HepG2 (cell line): ENCODE measurements around the gene PRKAR1A. TPM values are rescaled to one million over a fixed set of nuclear protein-coding genes. Genes with fewer than 3 reads are reported as not detected.

Source experiments
- ATAC-seq: fragments of 200-7000 bp; cut with Tn5 transposase; 3 replicates; pipeline ENCODE4 v1.9.1; 2020; ENCODE audit warnings: mild to moderate bottlenecking, moderate library complexity
- BruUV-seq: library from RNA; stranded (reverse); fragments of 400-500 nt; replicated peaks from 2 replicates; lab custom pipeline; 2021; lab: Mats Ljungman, UMichigan
- CTCF ChIA-PET: fragments of 300-600 bp; formaldehyde crosslinking; extraction: SDS; loops from one replicate; lab custom pipeline; 2021; ENCODE audit warnings: low total read pairs, inconsistent platforms, low intra/inter-chr PET ratio; lab: Yijun Ruan, JAX
- POLR2A ChIA-PET: fragments of 350-600 bp; sonication (Branson Sonifier 250); formaldehyde crosslinking; loops from one replicate; lab custom pipeline; 2020; ENCODE audit warnings: antibody characterized with exemption, inconsistent platforms; lab: Yijun Ruan, JAX
- DNase-seq: peaks from one replicate; pipeline ENCODE4 v3.0.0-alpha.2; 2015; ENCODE audit warnings: low spot score
- FAIRE-seq: peaks from 3 replicates; lab custom pipeline; 2011; peaks lifted over from hg19 to GRCh38; lab: Jason Lieb, UNC
- H2AFZ ChIP-seq: one replicate; pipeline ENCODE4 v1.6.1; 2011; ENCODE audit warnings: low read length, inconsistent platforms
- H3K27ac ChIP-seq: fragments of 300-600 bp; 3 replicates; pipeline ENCODE4 v1.8.0; 2011; ENCODE audit warnings: mixed run types, mild to moderate bottlenecking, mixed read lengths, low read length, inconsistent platforms; ENCODE audit not compliant: insufficient read depth; ENCODE audit errors: extremely low read length
- H3K27me3 ChIP-seq, 2 experiments: fragments of 200-600 bp in 1 of 2; 2 replicates in 1 of 2; 3 replicates in 1 of 2; pipeline versions ENCODE4 v1.6.0 to v1.8.0; 2011; ENCODE audit warnings: low read length in 2 of 2, mild to moderate bottlenecking in 2 of 2, moderate library complexity in 2 of 2, inconsistent platforms in 1 of 2; ENCODE audit not compliant: insufficient read depth in 2 of 2, control insufficient read depth in 1 of 2
- H3K36me3 ChIP-seq, 2 experiments: fragments of 200-600 bp in 1 of 2; replicated peaks in 1 of 2; 2 replicates in 1 of 2; 3 replicates in 1 of 2; pipeline versions ENCODE4 v1.5.1 to v1.8.0; 2011; ENCODE audit warnings: low read length in 2 of 2, inconsistent platforms in 1 of 2; ENCODE audit not compliant: insufficient read depth in 2 of 2, control insufficient read depth in 1 of 2
- H3K4me1 ChIP-seq: 2 replicates; pipeline ENCODE4 v1.5.1; 2012; ENCODE audit warnings: low read length, inconsistent platforms; ENCODE audit not compliant: insufficient read depth
- H3K4me2 ChIP-seq: 2 replicates; pipeline ENCODE4 v1.6.0; 2011; ENCODE audit warnings: low read depth, low read length, inconsistent platforms
- H3K4me3 ChIP-seq, 3 experiments: fragments of 200-600 bp in 1 of 3; sonication (generic), shearing (Covaris generic) in 1 of 3; replicated peaks in 1 of 3; 2 replicates each; pipeline ENCODE4 v1.5.1; 2011 to 2016; ENCODE audit warnings: low read length in 3 of 3, inconsistent platforms in 2 of 3, low read depth in 2 of 3, mild to moderate bottlenecking in 2 of 3, control low read depth in 1 of 3, mixed read lengths in 1 of 3; ENCODE audit not compliant: insufficient read depth in 1 of 3
- H3K79me2 ChIP-seq: one replicate; pipeline ENCODE4 v1.6.1; 2011; ENCODE audit warnings: low read length, inconsistent platforms; ENCODE audit not compliant: insufficient read depth
- H3K9ac ChIP-seq: 2 replicates; pipeline ENCODE4 v1.6.0; 2011; ENCODE audit warnings: mild to moderate bottlenecking, low read depth, low read length, inconsistent platforms; ENCODE audit not compliant: insufficient read depth
- H3K9me3 ChIP-seq: 2 replicates; pipeline ENCODE4 v1.5.1; 2012; ENCODE audit warnings: mild to moderate bottlenecking, low read length
- H4K20me1 ChIP-seq: 2 replicates; pipeline ENCODE4 v1.6.0; 2011; ENCODE audit warnings: inconsistent platforms, mild to moderate bottlenecking, low read length, moderate library complexity; ENCODE audit not compliant: insufficient read depth
- CENPX ChIP-seq: sonication (generic); formaldehyde crosslinking; IDR thresholded peaks from 2 replicates; pipeline ENCODE4 v1.9.0; 2021; ENCODE audit warnings: mild to moderate bottlenecking, missing genetic modification reagents, moderate library complexity
- FOXP1 ChIP-seq, 2 experiments: fragments of 450-650 bp in 1 of 2; IDR thresholded peaks; 2 replicates each; pipeline ENCODE4 v1.6.1; 2017 to 2018; ENCODE audit warnings: antibody characterized with exemption in 1 of 2
- HDAC6 ChIP-seq: fragments of 200-600 bp; sonication (generic); IDR thresholded peaks from 2 replicates; pipeline ENCODE4 v1.7.0; 2017; ENCODE audit warnings: mild to moderate bottlenecking, antibody characterized with exemption, low read length, low read depth
- MED1 ChIP-seq: sonication (generic); formaldehyde crosslinking; IDR thresholded peaks from 2 replicates; pipeline ENCODE4 v1.4.0; 2020; ENCODE audit warnings: missing genetic modification reagents
- NCOA2 ChIP-seq: sonication (generic); formaldehyde crosslinking; IDR thresholded peaks from 2 replicates; pipeline ENCODE4 v1.8.0; 2022; ENCODE audit warnings: inconsistent platforms
- NFE2 ChIP-seq: sonication (generic); formaldehyde crosslinking; IDR thresholded peaks from 2 replicates; pipeline ENCODE4 v1.4.0; 2020; ENCODE audit warnings: missing genetic modification reagents
- ONECUT2 ChIP-seq: sonication (generic); formaldehyde crosslinking; IDR thresholded peaks from 2 replicates; pipeline ENCODE4 v1.4.0; 2020; ENCODE audit warnings: missing genetic modification reagents
- PHB2 ChIP-seq: fragments of 450-650 bp; IDR thresholded peaks from 2 replicates; pipeline ENCODE4 v1.6.1; 2018; ENCODE audit not compliant: partially characterized antibody
- SAP130 ChIP-seq: IDR thresholded peaks from 2 replicates; pipeline ENCODE4 v1.6.1; 2016; ENCODE audit warnings: low read depth
- whole genome bisulfite sequencing: methylation state at CpG from one replicate; pipeline ENCODE4 v1.1.6; 2017; ENCODE audit warnings: low lambda C conversion rate; 5-methylcytosine and 5-hydroxymethylcytosine counted together
- in situ Hi-C: cut with HindIII; loops from 2 replicates; pipeline ENCODE4 v1.10.0; 2017; ENCODE audit warnings: low pct_unique_long_range_greater_than_20kb; ENCODE audit not compliant: extremely low pct_ligation_motif_present
- intact Hi-C: fragments of 100-400 bp; cut with micrococcal nuclease; formaldehyde crosslinking; loops from one replicate; pipeline ENCODE4 v1.10.0; 2022; ENCODE audit not compliant: unreplicated experiment
- polyA plus RNA-seq, 8 experiments: library from polyadenylated mRNA; depleted of rRNA in 3 of 8; stranded (reverse) in 7 of 8; unstranded in 1 of 8; fragments of >200 nt; fragmentation: Illumina TruSeq in 4 of 8; extraction: Trizol in 4 of 8; gene quantifications; 2 replicates each; pipeline versions ENCODE4 v1.2.1 to v1.2.3, GENCODE V29; 2011 to 2016; ENCODE audit warnings: low read depth in 4 of 8, missing spikeins in 1 of 8, mixed read lengths in 1 of 8; ENCODE audit not compliant: insufficient read depth in 1 of 8
- total RNA-seq, 5 experiments: library from RNA; depleted of rRNA; stranded (reverse); fragments of >200 nt; fragmentation: Illumina TruSeq; extraction: Trizol; gene quantifications; 2 replicates each; pipeline ENCODE4 v1.2.3, GENCODE V29; 2016; ENCODE audit warnings: low read depth in 1 of 5
- TF ChIP-seq, protein P1 (sequence below): sonication (generic); formaldehyde crosslinking; IDR thresholded peaks from 2 replicates; pipeline ENCODE4 v1.8.0; 2022; ENCODE audit warnings: mild to moderate bottlenecking, missing genetic modification reagents; ENCODE audit not compliant: insufficient replicate concordance
- TF ChIP-seq, protein P2 (sequence below): sonication (generic); formaldehyde crosslinking; IDR thresholded peaks from 2 replicates; pipeline ENCODE4 v1.4.0; 2020; ENCODE audit warnings: missing genetic modification reagents
- TF ChIP-seq, protein P3 (sequence below): IDR thresholded peaks from 2 replicates; pipeline ENCODE4 v1.6.1; 2012; ENCODE audit warnings: inconsistent platforms

PRKAR1A gene
- total and polyA plus RNA-seq, 2 of the 13 experiments (the other 11 are each of a cell fraction or from before 2014, with no cell fraction given), result 265 to 266 TPM

DNA sequence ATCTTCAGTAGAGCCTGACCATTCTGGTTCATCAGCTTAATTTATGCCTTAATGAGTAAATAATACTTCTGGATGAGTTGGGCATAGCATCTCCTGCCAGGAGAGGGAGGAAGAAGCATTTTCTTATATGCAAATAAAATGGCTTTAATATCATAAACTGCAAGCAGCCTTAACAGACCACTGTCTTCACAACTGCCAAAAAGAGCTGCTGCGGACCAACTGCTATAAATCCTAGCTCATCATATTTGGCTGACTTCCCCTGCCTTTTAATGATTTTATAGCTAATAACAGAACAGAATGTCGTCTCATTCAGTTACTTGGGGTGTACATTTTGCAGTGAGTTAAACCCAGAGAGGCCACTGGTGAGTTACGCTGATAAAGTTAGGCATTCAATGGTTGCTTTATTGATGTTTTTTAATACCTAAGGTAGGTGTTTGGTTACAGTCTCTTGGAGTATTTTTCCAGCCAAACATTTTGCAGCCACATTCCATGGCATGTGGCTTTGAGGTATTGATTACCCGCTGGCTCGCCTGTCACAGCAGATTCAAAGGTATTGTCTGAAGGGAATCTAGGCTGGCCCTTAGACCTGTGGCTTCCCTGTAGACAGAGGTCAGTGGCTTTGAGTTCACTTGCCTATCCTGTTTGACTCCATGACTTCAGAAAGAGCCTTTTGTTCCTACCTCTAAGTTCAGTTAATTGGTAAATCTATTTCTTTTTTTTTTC lies 72.5 kb downstream of the PRKAR1A start:
- in situ Hi-C loops (no loop called here), intact Hi-C loops (loop anchor here (1.0 kb wide), 1 partner anchor 15 kb away; no protein-coding TSS in a partner anchor)
- Histone ChIP-seq H3K36me3 (peaks cover 0 to 5% of the 10 kb centered on the region in 2 experiments; a peak in 2 of 5 replicates), H3K4me2 (peak overlapping the region; percentile 27), H3K27ac (peak overlapping the region; percentile 55), H4K20me1 (no peaks in the 10 kb centered on the region), H3K27me3 (no peaks in the 10 kb centered on the region), H3K9me3 (peaks cover 14% of the 10 kb centered on the region), H3K9ac (peak overlapping the region; percentile 6; the same call in 1 of the 2 replicates), H2AFZ (no peak overlapping the region), H3K4me3 (no peak overlapping the region), H3K4me1 (peaks cover 54% of the 10 kb centered on the region), H3K79me2 (no peaks in the 10 kb centered on the region)
- peak; percentile 90 for ATAC-seq
- FAIRE-seq, result peak; percentile 65
- ChIA-PET POLR2A (interaction anchor here (1.5 kb wide), 1 partner anchor 11 kb away, joined by 5 read pairs; no protein-coding TSS in a partner anchor), CTCF (no interaction called here)
- no TSS peak for BruUV-seq
- WGBS, result 38% methylated on average over 5 of the region's 5 CpGs
- DNase-seq, result peak; percentile 81
- no peak for TF ChIP-seq NFE2 (CRISPR knock-in tag)
- TF ChIP-seq HDAC6, result no peak
- TF ChIP-seq SAP130 (CRISPR knock-in tag), result peak; percentile 59; the same call in 1 of the 2 replicates
- peak; percentile 86 for TF ChIP-seq NCOA2 (CRISPR knock-in tag)
- TF ChIP-seq, protein P1, sequence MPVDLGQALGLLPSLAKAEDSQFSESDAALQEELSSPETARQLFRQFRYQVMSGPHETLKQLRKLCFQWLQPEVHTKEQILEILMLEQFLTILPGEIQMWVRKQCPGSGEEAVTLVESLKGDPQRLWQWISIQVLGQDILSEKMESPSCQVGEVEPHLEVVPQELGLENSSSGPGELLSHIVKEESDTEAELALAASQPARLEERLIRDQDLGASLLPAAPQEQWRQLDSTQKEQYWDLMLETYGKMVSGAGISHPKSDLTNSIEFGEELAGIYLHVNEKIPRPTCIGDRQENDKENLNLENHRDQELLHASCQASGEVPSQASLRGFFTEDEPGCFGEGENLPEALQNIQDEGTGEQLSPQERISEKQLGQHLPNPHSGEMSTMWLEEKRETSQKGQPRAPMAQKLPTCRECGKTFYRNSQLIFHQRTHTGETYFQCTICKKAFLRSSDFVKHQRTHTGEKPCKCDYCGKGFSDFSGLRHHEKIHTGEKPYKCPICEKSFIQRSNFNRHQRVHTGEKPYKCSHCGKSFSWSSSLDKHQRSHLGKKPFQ, result no peak
- peak; percentile 95 for TF ChIP-seq ONECUT2 (CRISPR knock-in tag)
- peak; percentile 79 for TF ChIP-seq MED1 (CRISPR knock-in tag)
- no peak for TF ChIP-seq FOXP1 (IDR thresholded peaks at IDR 0.05)
- peak; percentile 58; the same call in 1 of the 2 replicates for TF ChIP-seq FOXP1 (CRISPR knock-in tag; IDR thresholded peaks at IDR 0.05)
- no peak for TF ChIP-seq CENPX (CRISPR knock-in tag)
- TF ChIP-seq, protein P2, sequence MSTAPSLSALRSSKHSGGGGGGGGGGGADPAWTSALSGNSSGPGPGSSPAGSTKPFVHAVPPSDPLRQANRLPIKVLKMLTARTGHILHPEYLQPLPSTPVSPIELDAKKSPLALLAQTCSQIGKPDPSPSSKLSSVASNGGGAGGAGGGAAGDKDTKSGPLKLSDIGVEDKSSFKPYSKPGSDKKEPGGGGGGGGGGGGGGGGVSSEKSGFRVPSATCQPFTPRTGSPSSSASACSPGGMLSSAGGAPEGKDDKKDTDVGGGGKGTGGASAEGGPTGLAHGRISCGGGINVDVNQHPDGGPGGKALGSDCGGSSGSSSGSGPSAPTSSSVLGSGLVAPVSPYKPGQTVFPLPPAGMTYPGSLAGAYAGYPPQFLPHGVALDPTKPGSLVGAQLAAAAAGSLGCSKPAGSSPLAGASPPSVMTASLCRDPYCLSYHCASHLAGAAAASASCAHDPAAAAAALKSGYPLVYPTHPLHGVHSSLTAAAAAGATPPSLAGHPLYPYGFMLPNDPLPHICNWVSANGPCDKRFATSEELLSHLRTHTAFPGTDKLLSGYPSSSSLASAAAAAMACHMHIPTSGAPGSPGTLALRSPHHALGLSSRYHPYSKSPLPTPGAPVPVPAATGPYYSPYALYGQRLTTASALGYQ (CRISPR knock-in tag), result peak; percentile 48; the same call in 1 of the 2 replicates
- TF ChIP-seq PHB2, result no peak
- TF ChIP-seq, protein P3, sequence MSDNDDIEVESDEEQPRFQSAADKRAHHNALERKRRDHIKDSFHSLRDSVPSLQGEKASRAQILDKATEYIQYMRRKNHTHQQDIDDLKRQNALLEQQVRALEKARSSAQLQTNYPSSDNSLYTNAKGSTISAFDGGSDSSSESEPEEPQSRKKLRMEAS, result peak; percentile 68
